Endothelial cell of umbilical vein (primary cell): ENCODE results near the gene GTF3C6. TPM values are rescaled to one million over a fixed set of nuclear protein-coding genes. Genes with fewer than 3 reads are reported as not detected.

Experiments
- BruUV-seq: library from RNA; stranded (reverse); fragments of 400-500 nt; replicated peaks from 2 replicates; lab custom pipeline; 2021; lab: Mats Ljungman, UMichigan
- CTCF ChIA-PET: fragments of 300-600, 350-600 bp; sonication (Branson Sonifier 250); formaldehyde crosslinking; loops from one replicate; lab custom pipeline; 2021; ENCODE audit warnings: antibody characterized with exemption, inconsistent platforms; lab: Charles Lee
- POLR2A ChIA-PET: fragments of 300-600, 350-600 bp; sonication (Branson Sonifier 250); formaldehyde crosslinking; loops from one replicate; lab custom pipeline; 2021; ENCODE audit warnings: antibody characterized with exemption, inconsistent platforms; lab: Charles Lee
- DNase-seq: peaks from one replicate; pipeline ENCODE4 v3.0.0-alpha.2; 2011; ENCODE audit warnings: low read depth, low spot score
- FAIRE-seq: peaks from 2 replicates; lab custom pipeline; 2011; peaks lifted over from hg19 to GRCh38; lab: Jason Lieb, UNC
- H2AFZ ChIP-seq: 2 replicates; pipeline ENCODE4 v1.6.0; 2012; ENCODE audit warnings: low read depth, low read length, control low read depth, inconsistent platforms
- H3K27ac ChIP-seq: 2 replicates; pipeline ENCODE4 v1.5.1; 2011; ENCODE audit warnings: low read depth, mild to moderate bottlenecking, control low read depth, low read length, moderate library complexity; ENCODE audit not compliant: insufficient read depth
- H3K27me3 ChIP-seq, 2 experiments: 2 replicates each; pipeline versions ENCODE4 v1.6.0 to v1.6.1; 2011; ENCODE audit warnings: low read length in 2 of 2, mixed read lengths in 1 of 2; ENCODE audit not compliant: control insufficient read depth in 2 of 2, insufficient read depth in 2 of 2
- H3K36me3 ChIP-seq, 2 experiments: 2 replicates in 1 of 2; 3 replicates in 1 of 2; pipeline ENCODE4 v1.5.1; 2011; ENCODE audit warnings: low read length in 2 of 2, mild to moderate bottlenecking in 1 of 2, moderate library complexity in 1 of 2; ENCODE audit not compliant: control insufficient read depth in 2 of 2, insufficient read depth in 2 of 2; ENCODE audit errors: extremely low read depth in 1 of 2
- H3K4me1 ChIP-seq: 3 replicates; pipeline ENCODE4 v1.5.1; 2011; ENCODE audit warnings: mild to moderate bottlenecking, low read length; ENCODE audit not compliant: control insufficient read depth, insufficient read depth; ENCODE audit errors: extremely low read depth
- H3K4me2 ChIP-seq: 2 replicates; pipeline ENCODE4 v1.6.1; 2011; ENCODE audit warnings: low read length, control low read depth, mixed read lengths; ENCODE audit not compliant: insufficient read depth
- H3K4me3 ChIP-seq, 3 experiments: fragments of 200-600 bp in 1 of 3; sonication (generic), shearing (Covaris generic) in 1 of 3; replicated peaks in 1 of 3; 2 replicates each; pipeline ENCODE4 v1.5.1; 2011 to 2016; ENCODE audit warnings: control low read depth in 3 of 3, low read length in 3 of 3, mild to moderate bottlenecking in 2 of 3, inconsistent platforms in 1 of 3, low read depth in 1 of 3, moderate library complexity in 1 of 3; ENCODE audit not compliant: insufficient read depth in 1 of 3
- H3K79me2 ChIP-seq: 2 replicates; pipeline ENCODE4 v1.6.0; 2012; ENCODE audit warnings: low read length, inconsistent platforms; ENCODE audit not compliant: control insufficient read depth, insufficient read depth
- H3K9ac ChIP-seq: replicated peaks from 2 replicates; pipeline ENCODE3; 2011; ENCODE audit warnings: low read length, control low read depth; ENCODE audit not compliant: insufficient read depth; ENCODE audit errors: extremely low read depth
- H3K9me1 ChIP-seq: replicated peaks from 3 replicates; pipeline ENCODE4 v1.6.0; 2011; ENCODE audit warnings: mild to moderate bottlenecking, low read length; ENCODE audit not compliant: control insufficient read depth, insufficient read depth; ENCODE audit errors: extremely low read depth
- H3K9me3 ChIP-seq: replicated peaks from 2 replicates; pipeline ENCODE4 v1.5.1; 2012; ENCODE audit warnings: low read length, inconsistent platforms; ENCODE audit not compliant: control insufficient read depth, insufficient read depth
- H4K20me1 ChIP-seq: replicated peaks from 2 replicates; pipeline ENCODE3; 2011; ENCODE audit warnings: mild to moderate bottlenecking, low read length; ENCODE audit not compliant: control insufficient read depth, insufficient read depth; ENCODE audit errors: extremely low read depth
- EZH2 ChIP-seq: IDR thresholded peaks from 2 replicates; pipeline ENCODE4 v1.6.1; 2012; ENCODE audit warnings: borderline replicate concordance, low read depth, mild to moderate bottlenecking, moderate library complexity, low read length, inconsistent platforms; ENCODE audit not compliant: severe bottlenecking
- FOS ChIP-seq: IDR thresholded peaks from 2 replicates; pipeline ENCODE4 v1.6.1; 2011; ENCODE audit warnings: mild to moderate bottlenecking, low read length, moderate library complexity, borderline replicate concordance; ENCODE audit not compliant: insufficient read depth
- GATA2 ChIP-seq: IDR thresholded peaks from 2 replicates; pipeline ENCODE4 v1.7.0; 2011; ENCODE audit warnings: low read depth, mild to moderate bottlenecking, moderate library complexity, mixed read lengths, low read length; ENCODE audit not compliant: insufficient read length, insufficient read depth
- JUN ChIP-seq: IDR thresholded peaks from 2 replicates; pipeline ENCODE4 v1.6.1; 2011; ENCODE audit warnings: borderline replicate concordance, low read depth; ENCODE audit not compliant: insufficient read length, insufficient read depth
- MYC ChIP-seq: IDR thresholded peaks from one replicate; pipeline ENCODE4 v1.6.1; 2011; ENCODE audit warnings: mild to moderate bottlenecking, low read depth, low read length
- POLR2A ChIP-seq: IDR thresholded peaks from 2 replicates; pipeline ENCODE4 v1.6.1; 2012; ENCODE audit warnings: low read depth, mild to moderate bottlenecking, control low read depth, low read length
- POLR2AphosphoS5 ChIP-seq: IDR thresholded peaks from 2 replicates; pipeline ENCODE4 v1.6.1; 2012; ENCODE audit warnings: low read depth, mild to moderate bottlenecking, control low read depth, low read length, moderate library complexity; ENCODE audit not compliant: insufficient read depth
- dilution Hi-C: fragments of 300-500 bp; cut with MboI; formaldehyde crosslinking; loops from one replicate; pipeline ENCODE4 v1.15.0; 2019; ENCODE audit warnings: low sequenced_read_pairs; ENCODE audit not compliant: extremely low pct_ligation_motif_present
- intact Hi-C: fragments of 100-400 bp; cut with micrococcal nuclease; formaldehyde crosslinking; loops from one replicate; pipeline ENCODE4 v1.10.0; 2022
- polyA plus RNA-seq, 4 experiments: library from polyadenylated mRNA; depleted of rRNA in 3 of 4; stranded (reverse) in 3 of 4; unstranded in 1 of 4; fragments of >200 nt; gene quantifications; 2 replicates each; pipeline versions ENCODE4 v1.2.1 to v1.2.3, GENCODE V29; 2011 to 2012; ENCODE audit warnings: missing spikeins in 1 of 4
- total RNA-seq: library from RNA; stranded (reverse); gene quantifications from 2 replicates; pipeline ENCODE4 v1.2.3, GENCODE V29; 2021
- TF ChIP-seq, protein P1 (sequence below), 2 donors: IDR thresholded peaks; 1 replicate in 1 of 2; 2 replicates in 1 of 2; pipeline ENCODE4 v1.5.1; 2011; ENCODE audit warnings: low read length in 2 of 2, mild to moderate bottlenecking in 2 of 2, moderate library complexity in 2 of 2, control low read depth in 1 of 2, inconsistent platforms in 1 of 2, low read depth in 1 of 2; ENCODE audit not compliant: insufficient read depth in 1 of 2; ENCODE audit errors: extremely low read depth in 1 of 2
- TF ChIP-seq, protein P2 (sequence below): IDR thresholded peaks from 2 replicates; pipeline ENCODE4 v1.6.1; 2011; ENCODE audit not compliant: insufficient read depth, insufficient read length

The GTF3C6 gene
- total and polyA plus RNA-seq, 2 donors (not counting 3 experiments of a cell fraction or from before 2014, with no cell fraction given): 12.1 to 88.1 TPM

DNA sequence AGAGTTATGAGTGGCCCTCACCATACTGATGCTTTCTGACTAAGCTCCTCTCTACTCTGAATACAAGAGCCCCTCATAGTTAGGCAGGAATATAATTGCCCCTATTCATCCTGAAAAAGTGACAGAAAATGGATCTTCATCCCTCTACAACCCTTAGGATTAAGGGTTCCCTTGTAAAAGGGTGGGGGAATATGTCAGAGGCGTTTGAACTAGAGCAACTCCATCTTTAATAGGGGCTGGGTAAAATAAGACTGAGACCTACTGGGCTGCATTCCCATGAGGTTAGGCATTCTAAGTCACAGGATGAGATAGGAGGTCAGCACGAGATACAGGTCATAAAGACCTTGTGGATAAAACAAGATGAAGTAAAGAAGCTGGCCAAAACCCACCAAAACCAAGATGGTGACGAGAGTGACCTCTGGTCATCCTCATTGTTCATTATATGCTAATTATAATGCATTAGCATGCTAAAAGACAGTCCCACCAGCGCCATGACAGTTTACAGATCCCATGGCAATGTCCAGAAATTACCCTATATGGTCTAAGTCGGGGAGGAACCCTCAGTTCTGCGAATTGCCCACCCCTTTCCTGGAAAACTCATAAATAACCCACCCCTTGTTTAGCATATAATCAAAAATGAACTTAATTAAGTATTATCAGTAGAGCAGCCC, 4.7 kb upstream of the GTF3C6 start:
- intact Hi-C loops: loop anchor here (10.0 kb wide), 1 partner anchor 1859 kb away; the partner anchor contains the start of genes CEP57L1 and SESN1
- no peak for FAIRE-seq
- POLR2A ChIA-PET: no interaction called here

More for the DNA sequence above, 4.7 kb upstream of the GTF3C6 start:
- peaks cover 0 to 3% of the 10 kb centered on the region in 2 experiments for H3K27me3 ChIP-seq
- H4K20me1 ChIP-seq: no peaks in the 10 kb centered on the region
- CTCF ChIA-PET: interaction anchor here (0.9 to 2.3 kb wide), 4 partner anchors 9 to 497 kb away, joined by 3 to 4 read pairs (median 3); no protein-coding TSS in a partner anchor
- H3K9me3 ChIP-seq: no peaks in the 10 kb centered on the region
- peaks cover under 1% of the 10 kb centered on the region for H3K79me2 ChIP-seq
- H3K36me3 ChIP-seq: no peaks in the 10 kb centered on the region
- peaks cover 6% of the 10 kb centered on the region for H3K4me1 ChIP-seq
- H3K4me3 ChIP-seq: no peak overlapping the region
- no peak overlapping the region for H2AFZ ChIP-seq
- no peak overlapping the region for H3K4me2 ChIP-seq
- no TSS peak for BruUV-seq
- no peak overlapping the region for H3K9ac ChIP-seq
- no peak overlapping the region for H3K27ac ChIP-seq
- no peak for DNase-seq
- dilution Hi-C loops: no loop called here
- no peak for TF ChIP-seq JUN
- TF ChIP-seq FOS: no peak
- TF ChIP-seq POLR2A: no peak
- TF ChIP-seq, protein P1, sequence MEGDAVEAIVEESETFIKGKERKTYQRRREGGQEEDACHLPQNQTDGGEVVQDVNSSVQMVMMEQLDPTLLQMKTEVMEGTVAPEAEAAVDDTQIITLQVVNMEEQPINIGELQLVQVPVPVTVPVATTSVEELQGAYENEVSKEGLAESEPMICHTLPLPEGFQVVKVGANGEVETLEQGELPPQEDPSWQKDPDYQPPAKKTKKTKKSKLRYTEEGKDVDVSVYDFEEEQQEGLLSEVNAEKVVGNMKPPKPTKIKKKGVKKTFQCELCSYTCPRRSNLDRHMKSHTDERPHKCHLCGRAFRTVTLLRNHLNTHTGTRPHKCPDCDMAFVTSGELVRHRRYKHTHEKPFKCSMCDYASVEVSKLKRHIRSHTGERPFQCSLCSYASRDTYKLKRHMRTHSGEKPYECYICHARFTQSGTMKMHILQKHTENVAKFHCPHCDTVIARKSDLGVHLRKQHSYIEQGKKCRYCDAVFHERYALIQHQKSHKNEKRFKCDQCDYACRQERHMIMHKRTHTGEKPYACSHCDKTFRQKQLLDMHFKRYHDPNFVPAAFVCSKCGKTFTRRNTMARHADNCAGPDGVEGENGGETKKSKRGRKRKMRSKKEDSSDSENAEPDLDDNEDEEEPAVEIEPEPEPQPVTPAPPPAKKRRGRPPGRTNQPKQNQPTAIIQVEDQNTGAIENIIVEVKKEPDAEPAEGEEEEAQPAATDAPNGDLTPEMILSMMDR (IDR thresholded peaks at IDR 0.05; ENCODE audit: extremely low read depth in 1 of 2, insufficient read depth in 1 of 2, low read depth in 1 of 2, low read length in 2 of 2): no peak
- no peak for TF ChIP-seq EZH2
- TF ChIP-seq GATA2: no peak
- TF ChIP-seq POLR2AphosphoS5: no peak
- no peak for TF ChIP-seq MYC
- TF ChIP-seq, protein P2, sequence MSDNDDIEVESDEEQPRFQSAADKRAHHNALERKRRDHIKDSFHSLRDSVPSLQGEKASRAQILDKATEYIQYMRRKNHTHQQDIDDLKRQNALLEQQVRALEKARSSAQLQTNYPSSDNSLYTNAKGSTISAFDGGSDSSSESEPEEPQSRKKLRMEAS: no peak
- no peaks in the 10 kb centered on the region for H3K9me1 ChIP-seq
